ENCODE results near the gene RAB10. TPM values are rescaled to one million over a fixed set of nuclear protein-coding genes. Genes with fewer than 3 reads are reported as not detected.
A peak's percentile ranks its signal among the peaks of the same experiment; 100 is the strongest.

The RAB10 gene
- total and polyA plus RNA-seq, 7 donors = 57.1 to 116 (median 92.0) TPM

GRCh38 chr2:26010943-26011342, 22.9 kb upstream of the RAB10 start:
- TF ChIP-seq POLR2AphosphoS5 (IDR thresholded peaks at IDR 0.05) = no peak
- TF ChIP-seq CTCF (IDR thresholded peaks at IDR 0.05) = no peak
- no peak for TF ChIP-seq EP300 (IDR thresholded peaks at IDR 0.05)
- no peak for TF ChIP-seq POLR2A (IDR thresholded peaks at IDR 0.05)
- no peak overlapping the region for H3K4me3 ChIP-seq
- intact Hi-C loops (cut with DNase I) = no loop called here
- H3K9me3 ChIP-seq = no peaks in the 10 kb centered on the region
- no peak overlapping the region for H3K27ac ChIP-seq
- WGBS, 2 donors = 67 to 81% methylated on average over 3 of the region's 3 CpGs
- no peak for DNase-seq
- no peaks in the 10 kb centered on the region for H3K36me3 ChIP-seq
- no peaks in the 10 kb centered on the region for H3K4me1 ChIP-seq
- H3K27me3 ChIP-seq = no peaks in the 10 kb centered on the region

GRCh38 chr2:26011609-26011989, 22.3 kb upstream of the RAB10 start:
- Histone ChIP-seq H3K27ac (no peak overlapping the region), H3K9me3 (no peaks in the 10 kb centered on the region), H3K4me1 (no peaks in the 10 kb centered on the region), H3K4me3 (no peak overlapping the region), H3K36me3 (no peaks in the 10 kb centered on the region), H3K27me3 (no peaks in the 10 kb centered on the region)
- WGBS, 2 donors = 71 to 73% methylated on average over 6 of the region's 6 CpGs
- TF ChIP-seq CTCF (IDR thresholded peaks at IDR 0.05) (no peak), POLR2A (IDR thresholded peaks at IDR 0.05) (no peak), EP300 (IDR thresholded peaks at IDR 0.05) (no peak), POLR2AphosphoS5 (IDR thresholded peaks at IDR 0.05) (no peak)
- peak; percentile 20 for DNase-seq
- intact Hi-C loops (cut with DNase I) = no loop called here

- H3K27ac ChIP-seq = no peak overlapping the region
- no peak for TF ChIP-seq POLR2A (IDR thresholded peaks at IDR 0.05)
- TF ChIP-seq CTCF (IDR thresholded peaks at IDR 0.05) = no peak
- no peak for TF ChIP-seq EP300 (IDR thresholded peaks at IDR 0.05)
- no peak for TF ChIP-seq POLR2AphosphoS5 (IDR thresholded peaks at IDR 0.05)
- WGBS, 2 donors = 12 to 58% methylated on average over 14 of the region's 14 CpGs
These were observed 21.7 kb upstream of the RAB10 start for GRCh38 chr2:26011990-26012856.

GRCh38 chr2:26013668-26014067, 20.2 kb upstream of the RAB10 start:
- Histone ChIP-seq H3K27me3 (no peaks in the 10 kb centered on the region), H3K9me3 (no peaks in the 10 kb centered on the region), H3K4me1 (peaks cover 0 to 13% (median 10%) of the 10 kb centered on the region in 4 donors), H3K27ac (no peak overlapping the region), H3K4me3 (no peak overlapping the region), H3K36me3 (no peaks in the 10 kb centered on the region)
- DNase-seq = no peak
- TF ChIP-seq POLR2AphosphoS5 (IDR thresholded peaks at IDR 0.05) (no peak), CTCF (IDR thresholded peaks at IDR 0.05) (no peak), EP300 (IDR thresholded peaks at IDR 0.05) (no peak), POLR2A (IDR thresholded peaks at IDR 0.05) (no peak)
- intact Hi-C loops (cut with DNase I) = no loop called here
- 83 to 89% methylated on average over 1 of the region's 1 CpG for WGBS, 2 donors

More at GRCh38 chr2:26011990-26012856, 21.7 kb upstream of the RAB10 start:
- H3K27me3 ChIP-seq = no peaks in the 10 kb centered on the region
- H3K4me1 ChIP-seq = no peaks in the 10 kb centered on the region
- intact Hi-C loops (cut with DNase I) = no loop called here
- H3K36me3 ChIP-seq = no peaks in the 10 kb centered on the region
- DNase-seq = peak; percentile 66
- no peaks in the 10 kb centered on the region for H3K9me3 ChIP-seq
- H3K4me3 ChIP-seq = no peak overlapping the region
